Measurements from ENCODE around the gene LDHAL6A. TPM values are rescaled to one million over a fixed set of nuclear protein-coding genes. Genes with fewer than 3 reads are reported as not detected.

LDHAL6A gene
- total RNA-seq, 1 donor from 2014 or later: 0.25 TPM

Other genes starting within 250 kb of the LDHAL6A start
- not detected for gene SAA4, start 219.1 kb upstream of the LDHAL6A start, total RNA-seq
- gene SAA2, start 207.2 kb upstream of the LDHAL6A start, total RNA-seq: not detected
- gene SAA1, start 189.6 kb upstream of the LDHAL6A start, total RNA-seq: not detected
- gene HPS5, start 133.7 kb upstream of the LDHAL6A start, total RNA-seq: 76.0 TPM
- 59.3 TPM for gene GTF2H1, start 133.3 kb upstream of the LDHAL6A start, total RNA-seq
- gene LDHA, start 61.3 kb upstream of the LDHAL6A start, total RNA-seq: 110 TPM
- not detected for gene LDHC, start 43.5 kb upstream of the LDHAL6A start, total RNA-seq
- gene TSG101, start 71.1 kb downstream of the LDHAL6A start, total RNA-seq: 64.2 TPM
- gene UEVLD, start 132.9 kb downstream of the LDHAL6A start, total RNA-seq: 14.8 TPM
- gene MISFA, start 143.9 kb downstream of the LDHAL6A start, total RNA-seq: 0.74 TPM
- 7.9 TPM for gene SPTY2D1, start 178.5 kb downstream of the LDHAL6A start, total RNA-seq
- 4.2 TPM for gene TMEM86A, start 242.9 kb downstream of the LDHAL6A start, total RNA-seq